IPS DF 6.9 (cell line): Measurements from ENCODE around the gene TCF4.

Experiments used
- DNase-seq: peaks from one replicate; pipeline ENCODE4 v3.0.0-alpha.2; 2013; ENCODE audit warnings: low read depth, low spot score
- H3K27ac ChIP-seq: one replicate; pipeline ENCODE4 v1.5.1; 2013; ENCODE audit warnings: low read length, control low read depth
- H3K27me3 ChIP-seq: 2 replicates; pipeline ENCODE4 v1.6.1; 2013; ENCODE audit warnings: mild to moderate bottlenecking, low read length; ENCODE audit not compliant: control insufficient read depth, insufficient read depth
- H3K36me3 ChIP-seq: 2 replicates; pipeline ENCODE4 v1.6.1; 2013; ENCODE audit warnings: low read length; ENCODE audit not compliant: control insufficient read depth, insufficient read depth
- H3K4me1 ChIP-seq: 2 replicates; pipeline ENCODE4 v1.6.1; 2013; ENCODE audit warnings: low read length; ENCODE audit not compliant: control insufficient read depth, insufficient read depth
- H3K4me3 ChIP-seq: 2 replicates; pipeline ENCODE4 v1.5.1; 2013; ENCODE audit warnings: mild to moderate bottlenecking, low read length
- H3K9me3 ChIP-seq: 2 replicates; pipeline ENCODE4 v1.6.1; 2013; ENCODE audit warnings: low read length, inconsistent platforms; ENCODE audit not compliant: control insufficient read depth, insufficient read depth
- WGBS: extraction: QIAGEN DNeasy Blood & Tissue Kit; methylation state at CpG from one replicate; pipeline ENCODE4 v1.1.7; 2013; ENCODE audit warnings: mixed read lengths, missing lambda C conversion rate; ENCODE audit not compliant: insufficient read length, insufficient coverage; 5-methylcytosine and 5-hydroxymethylcytosine counted together

Gene TCF4

DNA sequence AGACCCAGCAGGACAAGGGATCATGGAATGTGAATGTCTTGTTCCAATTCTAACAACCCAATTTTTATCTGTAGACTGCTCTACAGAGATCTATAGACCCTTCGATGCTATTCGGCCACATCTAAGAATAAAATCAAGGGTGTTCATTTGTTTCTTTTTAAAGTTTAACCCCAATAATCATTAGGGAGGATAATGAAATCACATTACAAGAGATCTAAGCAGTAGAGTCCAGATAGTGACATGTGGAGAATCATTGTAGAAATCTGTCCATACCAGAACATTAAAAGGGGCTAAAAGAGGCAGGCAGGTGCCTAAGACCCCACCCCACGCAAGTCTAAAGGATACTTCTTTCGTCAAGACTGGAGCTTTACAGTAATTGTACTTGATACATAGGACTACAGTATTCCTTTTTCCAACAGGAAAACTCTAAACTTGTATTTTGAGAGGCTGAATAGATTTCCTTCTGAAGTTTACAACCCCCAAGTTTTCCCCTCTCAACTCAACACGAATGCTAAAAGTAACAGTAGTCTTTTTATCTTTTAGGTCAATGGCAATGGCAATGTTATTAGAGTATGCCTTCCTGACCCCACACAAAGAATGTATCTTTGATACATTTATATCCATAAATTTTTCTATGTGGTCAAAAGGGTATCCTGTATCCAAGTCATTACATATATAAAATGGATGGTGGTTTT, 183.7 kb downstream of the TCF4 start:
- no peak overlapping the region for H3K4me3 ChIP-seq
- H3K9me3 ChIP-seq = no peaks in the 10 kb centered on the region
- DNase-seq = no peak
- H3K27ac ChIP-seq = no peak overlapping the region
- no peaks in the 10 kb centered on the region for H3K27me3 ChIP-seq
- WGBS = no CpG with 5 or more reads among the region's 5 CpGs
- H3K4me1 ChIP-seq = peaks cover 5% of the 10 kb centered on the region; the same call in 1 of the 2 replicates
- no peaks in the 10 kb centered on the region for H3K36me3 ChIP-seq

DNA sequence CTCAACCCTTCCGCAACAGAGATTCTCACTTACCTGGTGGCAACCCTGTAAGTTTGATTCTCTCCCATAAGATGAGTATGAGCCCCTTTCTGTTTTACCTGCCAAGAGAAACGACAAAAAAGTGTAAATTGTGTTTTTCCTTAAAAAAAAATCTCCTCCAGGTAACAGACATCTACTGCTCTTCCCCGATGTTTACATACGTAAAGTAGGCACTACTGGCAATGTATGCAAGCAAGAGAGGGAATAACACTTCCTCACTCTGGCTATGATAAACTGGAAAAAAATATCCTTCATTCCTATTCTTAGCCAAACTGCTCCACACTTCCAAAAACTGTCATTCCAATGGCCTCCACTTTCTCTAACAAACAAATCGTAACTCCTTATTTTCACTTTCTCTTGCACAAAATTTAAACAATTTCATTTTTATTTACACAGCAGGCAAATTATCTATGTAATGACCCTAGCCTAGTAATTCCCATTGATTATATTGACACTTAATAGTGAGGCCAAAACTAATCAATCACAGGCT, 184.5 kb downstream of the TCF4 start:
- no peak for DNase-seq
- Histone ChIP-seq H3K9me3 (no peaks in the 10 kb centered on the region), H3K4me3 (no peak overlapping the region), H3K4me1 (peaks cover 5% of the 10 kb centered on the region; the same call in 1 of the 2 replicates), H3K36me3 (no peaks in the 10 kb centered on the region), H3K27ac (no peak overlapping the region), H3K27me3 (no peaks in the 10 kb centered on the region)
- WGBS = 100% methylated on average over 1 of the region's 5 CpGs

DNA sequence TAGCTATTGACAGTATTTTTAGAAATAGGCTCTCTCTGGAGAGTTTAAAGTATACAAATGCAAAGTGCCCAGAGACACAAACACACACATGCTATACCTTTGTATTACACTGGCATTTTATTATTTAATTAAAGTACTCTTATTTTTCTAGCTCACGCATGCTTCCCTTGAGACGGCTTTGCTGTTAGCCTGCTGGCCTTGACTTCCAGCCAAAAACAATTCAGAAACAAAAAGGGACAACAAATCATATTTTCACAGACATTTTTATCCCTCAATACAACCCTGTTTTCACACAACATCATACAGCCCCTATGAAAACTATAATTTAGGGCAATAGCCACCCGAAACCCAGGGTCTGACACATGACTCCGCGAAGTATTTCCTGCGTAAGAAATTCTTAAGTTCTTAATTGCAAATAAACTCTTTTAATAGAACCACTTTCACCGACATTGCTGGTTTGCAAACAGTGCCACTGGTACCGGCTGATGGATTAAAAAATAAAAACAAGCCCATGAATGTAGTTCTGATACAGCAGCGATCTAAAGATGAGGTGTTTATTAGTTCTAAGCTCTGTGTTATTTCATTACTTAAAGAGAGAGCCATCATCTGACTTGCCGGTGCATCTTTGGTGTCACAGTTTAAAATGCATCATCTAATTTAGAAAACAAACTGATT, 185.1 kb downstream of the TCF4 start:
- Histone ChIP-seq H3K36me3 (no peaks in the 10 kb centered on the region), H3K27me3 (no peaks in the 10 kb centered on the region), H3K4me1 (peaks cover 8% of the 10 kb centered on the region; the same call in 1 of the 2 replicates), H3K27ac (no peak overlapping the region), H3K4me3 (no peak overlapping the region), H3K9me3 (no peaks in the 10 kb centered on the region)
- DNase-seq = no peak
- WGBS = no CpG with 5 or more reads among the region's 10 CpGs

DNA sequence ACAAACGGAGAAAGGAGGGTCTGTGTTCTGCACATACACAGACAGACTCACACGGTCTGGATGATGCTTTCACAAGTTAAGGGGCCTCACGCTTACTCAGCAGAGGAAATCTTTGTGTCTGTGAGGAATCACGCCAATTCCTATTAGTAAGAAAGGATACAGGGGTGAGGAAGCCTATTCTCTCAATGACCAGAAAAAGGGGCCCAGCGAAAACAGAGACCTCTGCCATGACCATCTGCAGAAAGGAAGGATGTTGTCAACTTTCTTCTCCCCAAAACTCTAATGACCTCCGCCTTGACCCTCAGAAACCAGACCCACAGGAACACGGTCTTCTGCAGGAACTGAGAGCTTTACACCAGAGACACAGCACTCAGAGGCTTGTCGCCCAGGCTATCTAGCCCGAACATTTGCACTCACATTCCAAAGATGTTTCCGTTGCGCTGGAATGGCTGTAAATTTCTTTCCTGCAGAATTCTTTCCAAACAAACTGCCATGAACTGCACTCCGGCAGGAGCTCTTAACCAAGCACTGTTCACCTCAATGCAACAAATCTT, 186.3 kb downstream of the TCF4 start:
- Histone ChIP-seq H3K4me1 (peaks cover 8% of the 10 kb centered on the region; the same call in 1 of the 2 replicates), H3K27ac (no peak overlapping the region), H3K4me3 (no peak overlapping the region), H3K27me3 (no peaks in the 10 kb centered on the region), H3K36me3 (no peaks in the 10 kb centered on the region), H3K9me3 (no peaks in the 10 kb centered on the region)
- DNase-seq = peak; percentile 22
- WGBS = no CpG with 5 or more reads among the region's 12 CpGs

DNA sequence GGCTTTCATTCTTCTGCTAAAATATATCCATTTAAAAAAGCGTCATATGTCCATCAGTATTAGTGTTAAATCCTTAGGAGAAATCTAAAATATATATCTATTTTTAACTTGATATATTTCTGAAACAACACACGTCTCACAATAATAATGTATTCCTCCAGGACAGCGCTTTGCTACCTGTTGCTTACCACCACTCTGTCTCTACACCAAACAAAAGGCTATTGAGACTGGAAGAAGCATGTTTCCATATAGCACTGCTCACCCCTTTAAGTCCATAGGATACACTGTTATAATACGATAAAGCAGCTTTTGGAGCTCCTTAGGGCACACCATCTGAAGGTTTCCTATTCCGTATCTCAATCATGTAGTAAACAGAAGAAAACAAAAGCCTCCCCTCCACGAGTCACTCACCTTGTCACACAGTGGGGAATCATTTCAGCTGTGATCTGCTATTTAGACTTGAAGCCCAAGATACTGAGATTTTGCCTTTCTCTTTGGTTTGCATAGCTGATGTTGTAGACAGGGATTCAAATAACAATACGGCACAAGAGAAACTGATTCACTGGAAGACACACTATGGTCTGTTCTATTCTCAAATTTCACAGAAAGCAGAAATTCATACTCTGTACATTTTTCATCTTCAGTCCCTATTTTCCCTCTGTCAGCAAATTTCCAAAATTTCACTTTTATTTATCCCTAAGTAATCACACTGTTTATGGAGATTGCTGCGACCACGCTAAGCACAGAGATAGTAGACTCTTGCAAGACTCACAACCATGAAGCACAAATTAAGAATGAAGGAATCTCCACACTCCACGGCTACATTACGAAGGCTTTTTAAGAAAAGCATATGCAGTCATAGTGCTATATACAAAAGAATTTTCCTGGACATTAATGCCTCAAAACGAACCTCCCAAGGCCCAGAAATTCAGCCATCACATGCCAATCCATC, 187.1 kb downstream of the TCF4 start:
- H3K4me1 ChIP-seq = peaks cover 8% of the 10 kb centered on the region; the same call in 1 of the 2 replicates
- DNase-seq = no peak
- H3K9me3 ChIP-seq = no peaks in the 10 kb centered on the region
- WGBS = no CpG with 5 or more reads among the region's 12 CpGs
- no peak overlapping the region for H3K4me3 ChIP-seq
- no peaks in the 10 kb centered on the region for H3K27me3 ChIP-seq
- H3K36me3 ChIP-seq = no peaks in the 10 kb centered on the region
- H3K27ac ChIP-seq = no peak overlapping the region

DNA sequence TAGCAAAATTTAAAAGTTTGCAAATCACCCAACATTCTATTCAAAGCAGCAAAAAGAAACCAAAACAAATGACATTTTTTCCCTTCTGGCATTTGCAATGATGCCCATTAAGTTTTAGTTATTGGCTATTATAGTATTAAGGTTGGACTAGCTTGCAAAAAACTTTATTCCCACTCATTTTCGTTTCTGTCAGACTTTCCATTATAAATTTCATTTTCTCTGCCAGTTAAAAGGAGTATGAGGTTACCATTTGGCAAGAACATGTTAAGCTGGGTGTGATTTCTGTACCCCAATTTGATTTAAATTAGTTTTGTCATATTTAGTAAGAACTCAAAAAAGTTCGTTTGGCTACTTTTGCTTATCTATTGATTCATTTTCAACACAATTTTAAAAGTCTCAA, 187.9 kb downstream of the TCF4 start:
- DNase-seq = no peak
- Histone ChIP-seq H3K36me3 (no peaks in the 10 kb centered on the region), H3K9me3 (no peaks in the 10 kb centered on the region), H3K4me1 (peaks cover 8% of the 10 kb centered on the region; the same call in 1 of the 2 replicates), H3K27me3 (no peaks in the 10 kb centered on the region), H3K27ac (no peak overlapping the region), H3K4me3 (no peak overlapping the region)
- WGBS = no CpG with 5 or more reads among the region's 2 CpGs

DNA sequence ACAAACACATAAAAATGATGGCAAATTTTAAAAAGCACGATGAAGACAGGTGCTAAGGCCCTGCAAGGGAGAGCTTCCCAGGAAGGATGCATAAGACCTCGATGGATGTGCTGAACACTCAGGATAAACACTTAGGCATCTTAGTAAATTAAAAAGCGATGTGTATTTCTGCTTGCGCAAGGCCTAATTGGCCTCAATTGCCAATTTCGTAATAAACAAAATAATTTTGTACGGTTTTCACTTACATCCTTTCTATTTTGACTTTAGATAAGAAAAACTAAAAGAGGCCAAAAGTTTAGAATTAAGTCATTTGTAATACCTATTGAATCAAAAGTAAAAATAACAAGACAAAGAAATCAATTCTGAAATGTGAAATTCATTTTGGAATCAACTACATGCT, 189.1 kb downstream of the TCF4 start:
- no peaks in the 10 kb centered on the region for H3K36me3 ChIP-seq
- DNase-seq = no peak
- no peak overlapping the region for H3K27ac ChIP-seq
- peaks cover 8% of the 10 kb centered on the region; the same call in 1 of the 2 replicates for H3K4me1 ChIP-seq
- no peak overlapping the region for H3K4me3 ChIP-seq
- no peaks in the 10 kb centered on the region for H3K27me3 ChIP-seq
- no CpG with 5 or more reads among the region's 6 CpGs for WGBS
- H3K9me3 ChIP-seq = no peaks in the 10 kb centered on the region

DNA sequence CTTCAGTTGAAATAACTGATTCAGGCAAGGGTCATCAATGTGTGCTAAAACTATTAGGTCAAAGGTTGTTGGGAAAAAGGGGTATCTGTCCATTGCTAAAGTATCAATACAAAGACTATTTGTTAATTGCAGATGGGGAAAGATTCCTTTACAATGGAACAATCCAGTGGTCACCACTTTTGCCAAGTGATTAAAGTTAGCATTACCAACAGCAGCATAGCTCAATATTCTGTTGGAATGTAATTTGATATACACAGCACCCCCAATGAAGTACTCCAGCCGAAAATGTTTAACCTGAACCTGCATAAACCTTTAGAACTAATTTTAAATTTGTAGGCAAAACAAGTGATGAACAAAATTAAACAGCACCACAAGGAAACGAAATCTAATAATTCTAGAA, 191.0 kb downstream of the TCF4 start:
- Histone ChIP-seq H3K27me3 (no peaks in the 10 kb centered on the region), H3K4me1 (peaks cover 7% of the 10 kb centered on the region; the same call in 1 of the 2 replicates), H3K9me3 (no peaks in the 10 kb centered on the region), H3K27ac (no peak overlapping the region), H3K36me3 (no peaks in the 10 kb centered on the region), H3K4me3 (no peak overlapping the region)
- DNase-seq = no peak
- WGBS = no CpG with 5 or more reads among the region's 2 CpGs

DNA sequence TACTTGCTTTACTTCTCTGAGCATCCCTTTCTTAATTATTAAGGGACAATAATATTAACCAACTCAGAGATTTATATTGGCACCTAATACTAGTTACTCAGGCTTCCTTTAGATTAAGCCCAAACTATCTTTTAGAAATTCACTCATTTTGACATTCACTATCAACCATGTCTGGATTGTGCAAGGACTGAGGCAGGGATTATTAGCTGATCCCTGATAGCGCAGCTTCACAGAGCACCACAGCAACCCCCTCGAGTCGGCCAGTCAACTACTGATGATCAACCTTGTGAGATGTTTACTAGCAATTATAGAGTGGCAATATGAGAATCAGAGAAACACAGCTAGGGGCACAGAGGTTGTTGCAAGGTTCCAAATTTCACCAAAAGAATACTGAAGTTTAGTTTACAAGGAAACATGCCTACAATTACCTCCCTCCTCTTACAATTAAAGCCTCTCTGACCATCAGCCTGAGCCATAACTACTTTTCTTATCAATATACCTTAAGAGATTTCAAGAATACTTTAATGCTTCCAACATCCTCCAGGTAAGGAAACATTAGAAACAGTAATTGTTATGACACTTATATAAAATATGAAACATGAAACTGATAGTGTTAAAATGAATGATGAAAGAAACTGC, 191.6 kb downstream of the TCF4 start:
- Histone ChIP-seq H3K36me3 (no peaks in the 10 kb centered on the region), H3K27me3 (no peaks in the 10 kb centered on the region), H3K27ac (no peak overlapping the region), H3K9me3 (no peaks in the 10 kb centered on the region), H3K4me3 (no peak overlapping the region), H3K4me1 (peaks cover 6% of the 10 kb centered on the region; the same call in 1 of the 2 replicates)
- WGBS = no CpG with 5 or more reads among the region's 3 CpGs
- no peak for DNase-seq
